ENCODE results near the gene ABCC11.

DNA sequence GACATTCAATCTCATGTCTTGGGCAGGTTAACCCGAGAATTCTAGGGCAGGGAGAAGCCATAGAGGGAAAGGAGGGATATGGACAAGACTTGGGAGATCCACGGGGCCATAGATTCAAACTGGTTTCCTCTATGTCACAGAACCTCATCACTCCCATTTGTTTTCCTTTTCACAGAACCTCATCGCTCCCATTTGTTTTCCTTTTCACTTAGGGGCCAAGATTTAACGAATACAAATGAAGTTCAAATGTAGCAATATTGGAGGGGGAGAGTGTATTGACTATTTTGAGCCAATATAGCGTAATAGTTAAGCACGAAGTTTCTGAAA is 42.6 kb downstream of the ABCC11 start:
- TF ChIP-seq, protein P1, sequence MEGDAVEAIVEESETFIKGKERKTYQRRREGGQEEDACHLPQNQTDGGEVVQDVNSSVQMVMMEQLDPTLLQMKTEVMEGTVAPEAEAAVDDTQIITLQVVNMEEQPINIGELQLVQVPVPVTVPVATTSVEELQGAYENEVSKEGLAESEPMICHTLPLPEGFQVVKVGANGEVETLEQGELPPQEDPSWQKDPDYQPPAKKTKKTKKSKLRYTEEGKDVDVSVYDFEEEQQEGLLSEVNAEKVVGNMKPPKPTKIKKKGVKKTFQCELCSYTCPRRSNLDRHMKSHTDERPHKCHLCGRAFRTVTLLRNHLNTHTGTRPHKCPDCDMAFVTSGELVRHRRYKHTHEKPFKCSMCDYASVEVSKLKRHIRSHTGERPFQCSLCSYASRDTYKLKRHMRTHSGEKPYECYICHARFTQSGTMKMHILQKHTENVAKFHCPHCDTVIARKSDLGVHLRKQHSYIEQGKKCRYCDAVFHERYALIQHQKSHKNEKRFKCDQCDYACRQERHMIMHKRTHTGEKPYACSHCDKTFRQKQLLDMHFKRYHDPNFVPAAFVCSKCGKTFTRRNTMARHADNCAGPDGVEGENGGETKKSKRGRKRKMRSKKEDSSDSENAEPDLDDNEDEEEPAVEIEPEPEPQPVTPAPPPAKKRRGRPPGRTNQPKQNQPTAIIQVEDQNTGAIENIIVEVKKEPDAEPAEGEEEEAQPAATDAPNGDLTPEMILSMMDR (IDR thresholded peaks at IDR 0.05) = no peak
- no peak for TF ChIP-seq POLR2A (IDR thresholded peaks at IDR 0.05)

All from lower leg skin (tissue), 3 donors.